ENCODE results near the gene SLC17A7.

The SLC17A7 gene

DNA sequence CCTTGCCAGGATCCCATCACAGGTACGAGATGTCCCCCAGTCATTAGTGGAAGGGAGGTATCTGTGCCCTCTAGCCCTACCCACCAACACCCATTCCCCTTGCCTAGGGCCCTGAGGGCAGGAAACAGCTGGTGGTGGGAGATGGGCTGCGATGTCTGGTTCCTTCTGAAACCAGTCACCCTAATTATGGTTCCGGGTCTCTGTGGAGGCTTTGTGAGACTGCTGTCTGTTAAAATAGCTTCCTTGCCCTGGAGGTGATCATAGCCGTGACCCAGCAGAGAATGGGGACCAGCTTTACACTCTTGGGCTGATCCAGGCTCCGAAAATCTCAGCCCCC lies 17.2 kb upstream of the SLC17A7 start:
- no peak for DNase-seq (ENCODE audit: low read depth, low spot score)
- Histone ChIP-seq H3K4me3 (ENCODE audit: insufficient read length, low read depth) (no peak overlapping the region), H3K9ac (ENCODE audit: insufficient read length, low read depth) (no peak overlapping the region), H3K27me3 (ENCODE audit: insufficient read depth, insufficient read length) (no peaks in the 10 kb centered on the region), H3K4me1 (ENCODE audit: insufficient read depth, insufficient read length) (no peaks in the 10 kb centered on the region), H3K9me3 (ENCODE audit: insufficient read depth, low read length) (no peaks in the 10 kb centered on the region), H3K36me3 (ENCODE audit: insufficient read depth, insufficient read length, low read length) (peaks cover 44% of the 10 kb centered on the region)
- TF ChIP-seq YY1 (IDR thresholded peaks at IDR 0.05; ENCODE audit: insufficient read depth, insufficient read length): no peak
- no peak for TF ChIP-seq ZNF274 (IDR thresholded peaks at IDR 0.05; ENCODE audit: low read depth, low read length)
- TF ChIP-seq SUZ12 (IDR thresholded peaks at IDR 0.05; ENCODE audit: extremely low read depth, insufficient read depth, insufficient read length): no peak

DNA sequence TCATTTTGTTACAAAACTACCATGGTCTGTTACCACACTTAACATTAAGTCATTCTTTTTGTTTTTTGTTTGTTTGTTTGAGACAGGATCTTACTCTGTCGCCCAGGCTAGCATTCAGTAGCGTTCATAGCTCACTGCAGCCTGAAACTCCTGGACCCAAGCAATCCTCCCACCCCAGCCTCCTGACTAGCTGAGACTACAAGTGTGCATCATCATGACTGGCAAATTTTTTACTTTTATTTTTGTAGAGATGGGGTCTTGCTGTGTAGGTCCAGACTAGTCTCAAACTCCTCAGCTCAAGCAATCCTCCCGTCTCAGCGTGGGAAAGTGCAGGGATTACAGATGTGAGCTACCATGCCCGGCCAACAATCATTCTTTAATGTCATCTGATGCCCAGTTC lies 15.0 kb upstream of the SLC17A7 start:
- H3K36me3 ChIP-seq (ENCODE audit: insufficient read depth, insufficient read length, low read length): peaks cover 42% of the 10 kb centered on the region
- TF ChIP-seq YY1 (IDR thresholded peaks at IDR 0.05; ENCODE audit: insufficient read depth, insufficient read length) (no peak), SUZ12 (IDR thresholded peaks at IDR 0.05; ENCODE audit: extremely low read depth, insufficient read depth, insufficient read length) (no peak), ZNF274 (IDR thresholded peaks at IDR 0.05; ENCODE audit: low read depth, low read length) (no peak)
- H3K9ac ChIP-seq (ENCODE audit: insufficient read length, low read depth): no peak overlapping the region
- H3K27me3 ChIP-seq (ENCODE audit: insufficient read depth, insufficient read length): no peaks in the 10 kb centered on the region
- DNase-seq (ENCODE audit: low read depth, low spot score): no peak
- no peak overlapping the region for H3K4me3 ChIP-seq (ENCODE audit: insufficient read length, low read depth)
- H3K4me1 ChIP-seq (ENCODE audit: insufficient read depth, insufficient read length): no peaks in the 10 kb centered on the region
- no peaks in the 10 kb centered on the region for H3K9me3 ChIP-seq (ENCODE audit: insufficient read depth, low read length)

DNA sequence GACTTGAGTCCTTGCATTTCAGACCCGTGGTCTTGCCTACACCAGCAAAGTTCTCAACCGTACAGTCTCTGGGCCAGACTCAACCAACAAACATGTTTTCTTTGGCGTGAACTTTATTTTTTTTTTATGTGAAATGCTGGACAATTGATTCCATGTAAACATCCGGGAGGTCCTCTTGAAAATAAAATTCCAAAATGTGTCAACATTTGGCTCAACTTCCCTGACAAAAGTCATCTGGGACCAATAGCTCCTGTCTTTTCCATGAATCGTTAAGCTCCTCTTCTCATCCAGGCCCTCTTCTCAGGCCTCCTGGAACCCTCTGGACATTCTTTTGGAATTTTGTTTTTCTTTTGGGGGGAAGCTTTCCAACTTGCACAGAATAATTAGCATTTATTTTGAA lies 14.4 kb upstream of the SLC17A7 start:
- H3K27me3 ChIP-seq (ENCODE audit: insufficient read depth, insufficient read length): no peaks in the 10 kb centered on the region
- no peak overlapping the region for H3K4me3 ChIP-seq (ENCODE audit: insufficient read length, low read depth)
- no peak for DNase-seq (ENCODE audit: low read depth, low spot score)
- H3K9ac ChIP-seq (ENCODE audit: insufficient read length, low read depth): no peak overlapping the region
- H3K9me3 ChIP-seq (ENCODE audit: insufficient read depth, low read length): no peaks in the 10 kb centered on the region
- peaks cover 40% of the 10 kb centered on the region for H3K36me3 ChIP-seq (ENCODE audit: insufficient read depth, insufficient read length, low read length)
- H3K4me1 ChIP-seq (ENCODE audit: insufficient read depth, insufficient read length): no peaks in the 10 kb centered on the region
- TF ChIP-seq SUZ12 (IDR thresholded peaks at IDR 0.05; ENCODE audit: extremely low read depth, insufficient read depth, insufficient read length) (no peak), YY1 (IDR thresholded peaks at IDR 0.05; ENCODE audit: insufficient read depth, insufficient read length) (no peak), ZNF274 (IDR thresholded peaks at IDR 0.05; ENCODE audit: low read depth, low read length) (no peak)

DNA sequence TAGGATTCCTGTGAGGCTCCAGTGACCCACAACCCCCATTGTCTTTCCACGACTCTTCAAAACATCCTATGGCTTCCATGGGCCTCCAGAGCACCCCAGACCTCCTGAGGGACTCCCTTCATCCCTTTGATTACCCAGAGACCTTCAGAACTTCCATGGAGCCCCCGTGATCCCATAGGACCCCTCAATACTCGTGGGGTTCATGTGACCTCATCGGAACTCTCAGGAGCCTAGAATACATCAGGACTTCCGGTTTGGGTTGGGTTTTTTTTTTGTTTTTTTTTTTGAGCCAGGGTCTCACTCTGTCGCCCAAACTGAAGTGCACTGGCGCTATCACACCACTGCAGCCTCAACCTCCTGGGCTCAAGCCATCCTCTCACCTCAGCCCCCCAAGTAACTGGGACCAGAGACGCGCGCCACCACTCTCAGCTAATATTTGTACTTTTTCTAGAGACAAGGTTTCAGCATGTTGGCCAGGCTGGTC lies 12.5 kb upstream of the SLC17A7 start:
- H3K4me3 ChIP-seq (ENCODE audit: insufficient read length, low read depth): peak overlapping the region; percentile 85
- DNase-seq (ENCODE audit: low read depth, low spot score): no peak

DNA sequence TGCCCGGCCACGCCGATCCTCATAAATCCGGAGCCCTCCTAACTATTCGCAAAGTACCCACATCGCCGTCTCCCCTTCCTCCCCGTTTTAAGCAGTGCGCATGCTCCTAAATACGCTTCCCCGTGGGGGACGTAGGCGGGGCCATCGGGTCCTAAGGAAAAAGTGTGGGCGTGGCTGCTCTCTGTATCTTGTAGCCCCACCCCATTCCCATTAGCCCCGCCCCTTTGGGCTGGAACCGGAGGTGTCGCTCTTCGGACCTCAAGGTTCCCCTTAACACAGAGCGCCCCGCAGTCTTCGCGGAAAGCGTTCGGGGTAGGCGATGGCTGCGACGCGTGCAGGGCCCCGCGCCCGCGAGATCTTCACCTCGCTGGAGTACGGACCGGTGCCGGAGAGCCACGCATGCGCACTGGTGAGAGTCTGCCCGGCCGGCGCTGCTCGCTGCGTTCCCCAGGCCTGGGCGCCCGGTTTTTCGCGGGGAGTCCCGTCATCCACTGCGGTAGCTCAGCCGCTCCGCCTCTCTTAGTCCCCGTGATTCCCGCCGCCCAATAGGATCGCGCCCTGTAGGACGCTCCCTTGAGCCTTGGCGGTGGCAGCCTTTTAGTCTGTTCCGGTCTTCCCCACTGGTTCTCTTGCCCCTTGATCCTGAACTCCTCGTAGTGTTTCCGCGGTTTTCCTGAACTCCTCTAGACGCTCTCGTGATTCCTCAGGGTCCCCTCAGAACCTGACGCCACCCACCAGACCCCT lies 11.9 kb upstream of the SLC17A7 start, which contains the start of gene ALDH16A1:
Gene ALDH16A1 (plus strand): TSS at position 213 of the 744 bp plus-strand sequence. CDS start 107 bp downstream, at position 320.
- H3K4me1 ChIP-seq (ENCODE audit: insufficient read depth, insufficient read length): peaks cover 5% of the 10 kb centered on the region
- no peaks in the 10 kb centered on the region for H3K27me3 ChIP-seq (ENCODE audit: insufficient read depth, insufficient read length)
- H3K4me3 ChIP-seq (ENCODE audit: insufficient read length, low read depth): peak within 1 kb of the TSS; percentile 85
- H3K9ac ChIP-seq (ENCODE audit: insufficient read length, low read depth): peak within 1 kb of the TSS; percentile 97
- DNase-seq (ENCODE audit: low read depth, low spot score): peak; percentile 93
- peaks cover 46% of the 10 kb centered on the region for H3K36me3 ChIP-seq (ENCODE audit: insufficient read depth, insufficient read length, low read length)
- H3K9me3 ChIP-seq (ENCODE audit: insufficient read depth, low read length): no peaks in the 10 kb centered on the region
- TF ChIP-seq SUZ12 (IDR thresholded peaks at IDR 0.05; ENCODE audit: extremely low read depth, insufficient read depth, insufficient read length): no peak
- TF ChIP-seq ZNF274 (IDR thresholded peaks at IDR 0.05; ENCODE audit: low read depth, low read length): no peak
- TF ChIP-seq YY1 (IDR thresholded peaks at IDR 0.05; ENCODE audit: insufficient read depth, insufficient read length): no peak

More for the DNA sequence above, 12.5 kb upstream of the SLC17A7 start:
- H3K9ac ChIP-seq (ENCODE audit: insufficient read length, low read depth): peak overlapping the region; percentile 97
- H3K9me3 ChIP-seq (ENCODE audit: insufficient read depth, low read length): no peaks in the 10 kb centered on the region
- H3K36me3 ChIP-seq (ENCODE audit: insufficient read depth, insufficient read length, low read length): peaks cover 45% of the 10 kb centered on the region
- H3K4me1 ChIP-seq (ENCODE audit: insufficient read depth, insufficient read length): peaks cover 2% of the 10 kb centered on the region
- TF ChIP-seq ZNF274 (IDR thresholded peaks at IDR 0.05; ENCODE audit: low read depth, low read length) (no peak), YY1 (IDR thresholded peaks at IDR 0.05; ENCODE audit: insufficient read depth, insufficient read length) (no peak), SUZ12 (IDR thresholded peaks at IDR 0.05; ENCODE audit: extremely low read depth, insufficient read depth, insufficient read length) (no peak)
- H3K27me3 ChIP-seq (ENCODE audit: insufficient read depth, insufficient read length): no peaks in the 10 kb centered on the region

DNA sequence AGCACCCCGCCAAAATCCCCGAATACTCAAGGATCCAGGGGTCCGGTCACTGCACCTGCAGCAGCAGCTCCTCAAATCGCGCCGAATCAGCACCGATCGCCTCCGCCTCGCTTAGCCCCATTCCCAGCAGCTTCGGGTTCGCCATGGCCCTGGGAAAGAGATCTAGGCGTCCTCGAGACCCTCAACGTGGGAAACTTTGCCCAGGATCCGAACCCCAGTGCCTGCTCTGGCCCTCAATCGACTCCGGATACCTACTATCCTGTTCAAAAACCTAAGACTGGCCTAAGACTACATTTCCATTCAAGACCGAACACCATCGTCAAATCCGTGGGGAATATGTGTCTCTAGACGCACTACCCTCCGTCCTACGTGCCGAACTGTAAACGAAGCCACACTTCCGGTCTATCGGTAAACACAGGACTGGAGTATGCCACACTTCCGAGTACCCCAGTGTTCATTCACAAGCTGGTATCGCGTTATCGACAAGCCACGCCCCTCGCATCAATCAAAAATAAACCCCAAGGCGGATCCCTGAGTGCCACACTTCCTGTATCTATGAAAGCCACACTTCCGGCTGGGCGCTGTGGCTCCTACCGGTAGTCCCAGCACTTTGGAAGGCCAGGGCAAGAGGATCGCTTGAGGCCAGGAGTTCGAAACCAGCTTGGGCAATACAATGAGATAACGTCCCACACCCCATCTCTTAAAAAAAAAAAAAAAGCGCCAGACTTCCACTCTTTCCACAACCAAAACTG lies 10.3 kb upstream of the SLC17A7 start, which contains the start of gene PIH1D1:
Gene PIH1D1 (minus strand): TSS at position 385 of the 752 bp plus-strand sequence. CDS start 240 bp downstream, at position 145.
- TF ChIP-seq YY1 (IDR thresholded peaks at IDR 0.05; ENCODE audit: insufficient read depth, insufficient read length) (no peak), SUZ12 (IDR thresholded peaks at IDR 0.05; ENCODE audit: extremely low read depth, insufficient read depth, insufficient read length) (no peak), ZNF274 (IDR thresholded peaks at IDR 0.05; ENCODE audit: low read depth, low read length) (no peak)
- Histone ChIP-seq H3K9me3 (ENCODE audit: insufficient read depth, low read length) (no peaks in the 10 kb centered on the region), H3K27me3 (ENCODE audit: insufficient read depth, insufficient read length) (no peaks in the 10 kb centered on the region), H3K36me3 (ENCODE audit: insufficient read depth, insufficient read length, low read length) (peaks cover 55% of the 10 kb centered on the region), H3K9ac (ENCODE audit: insufficient read length, low read depth) (peak within 1 kb of the TSS; percentile 97), H3K4me3 (ENCODE audit: insufficient read length, low read depth) (peak within 1 kb of the TSS; percentile 93), H3K4me1 (ENCODE audit: insufficient read depth, insufficient read length) (peaks cover 6% of the 10 kb centered on the region)
- DNase-seq (ENCODE audit: low read depth, low spot score): peak; percentile 96

DNA sequence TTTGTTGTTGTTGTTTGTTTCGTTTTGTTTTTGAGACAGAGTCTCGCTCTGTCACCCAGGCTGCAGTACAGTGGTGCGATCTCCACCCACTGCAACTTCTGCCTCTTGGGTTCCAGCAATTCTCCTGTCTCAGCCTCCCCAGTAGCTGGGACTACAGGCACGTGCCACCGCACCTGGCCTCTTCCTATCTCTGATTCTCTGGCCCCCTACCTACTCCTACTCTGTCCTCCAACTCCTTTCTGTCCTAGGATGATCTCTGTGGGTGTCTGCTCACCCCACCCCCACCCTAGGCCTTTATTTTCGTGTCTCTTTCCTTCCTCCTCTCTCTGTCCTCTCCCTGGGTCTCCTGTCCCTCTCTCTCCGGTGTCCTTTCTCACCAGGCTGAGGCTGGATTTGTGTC lies 9.1 kb upstream of the SLC17A7 start:
- Histone ChIP-seq H3K4me3 (ENCODE audit: insufficient read length, low read depth) (no peak overlapping the region), H3K36me3 (ENCODE audit: insufficient read depth, insufficient read length, low read length) (peaks cover 53% of the 10 kb centered on the region), H3K27me3 (ENCODE audit: insufficient read depth, insufficient read length) (no peaks in the 10 kb centered on the region), H3K4me1 (ENCODE audit: insufficient read depth, insufficient read length) (peaks cover 6% of the 10 kb centered on the region), H3K9ac (ENCODE audit: insufficient read length, low read depth) (peak overlapping the region; percentile 63), H3K9me3 (ENCODE audit: insufficient read depth, low read length) (no peaks in the 10 kb centered on the region)
- DNase-seq (ENCODE audit: low read depth, low spot score): no peak
- no peak for TF ChIP-seq SUZ12 (IDR thresholded peaks at IDR 0.05; ENCODE audit: extremely low read depth, insufficient read depth, insufficient read length)
- TF ChIP-seq YY1 (IDR thresholded peaks at IDR 0.05; ENCODE audit: insufficient read depth, insufficient read length): no peak
- TF ChIP-seq ZNF274 (IDR thresholded peaks at IDR 0.05; ENCODE audit: low read depth, low read length): no peak

Data from NT2/D1 (cell line).